Measurements from ENCODE around the gene PROM1.

Gene PROM1

DNA sequence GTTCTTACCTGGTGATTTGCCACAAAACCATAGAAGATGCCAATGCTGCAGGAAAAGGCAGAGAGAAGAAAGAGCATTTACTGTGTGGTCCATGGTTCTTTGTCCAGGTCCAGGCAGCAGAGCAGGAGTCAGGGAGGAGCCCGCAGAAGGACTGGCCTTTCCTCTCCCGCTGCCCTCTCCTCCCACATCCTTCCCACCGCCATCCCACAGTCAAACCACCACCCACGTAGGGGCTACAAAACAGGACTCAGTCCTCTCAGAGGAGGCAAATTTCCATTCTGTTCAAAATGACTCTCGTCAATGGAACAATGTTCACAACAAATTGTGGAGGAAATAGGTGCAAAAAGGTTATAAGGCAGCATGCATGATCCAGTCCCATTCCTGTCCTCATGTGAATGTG, 58.6 kb downstream of the PROM1 start:
- no peak for DNase-seq

DNA sequence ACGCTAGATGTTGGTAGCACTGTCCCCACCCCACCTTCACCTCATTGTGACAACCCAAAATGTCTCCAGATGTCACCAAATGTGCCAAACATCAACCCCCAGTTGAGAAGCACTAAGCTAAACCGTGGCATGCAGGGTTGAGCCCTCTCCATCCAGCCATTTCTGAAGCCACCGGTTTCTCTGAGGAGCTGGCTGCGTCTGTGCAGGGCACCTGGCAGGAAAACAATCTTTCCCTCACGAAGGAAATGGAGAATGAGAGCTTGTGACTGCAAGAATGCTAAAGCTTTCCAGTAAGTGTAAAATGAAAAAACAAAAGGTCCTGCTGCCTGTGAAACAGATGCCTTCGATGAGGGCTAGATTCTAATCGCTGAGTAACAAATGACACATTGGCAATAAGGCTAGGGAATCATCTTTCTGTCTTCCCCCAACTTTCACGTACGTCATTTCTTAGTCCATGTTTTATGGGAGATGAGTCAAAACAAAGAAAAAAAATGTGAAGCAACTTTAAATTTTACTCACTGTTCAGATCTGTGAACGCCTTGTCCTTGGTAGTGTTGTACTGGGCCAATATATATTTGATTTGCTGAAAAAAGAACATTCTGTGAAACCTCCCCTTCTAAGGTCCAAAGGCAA, 59.9 kb downstream of the PROM1 start:
- DNase-seq = no peak

DNA sequence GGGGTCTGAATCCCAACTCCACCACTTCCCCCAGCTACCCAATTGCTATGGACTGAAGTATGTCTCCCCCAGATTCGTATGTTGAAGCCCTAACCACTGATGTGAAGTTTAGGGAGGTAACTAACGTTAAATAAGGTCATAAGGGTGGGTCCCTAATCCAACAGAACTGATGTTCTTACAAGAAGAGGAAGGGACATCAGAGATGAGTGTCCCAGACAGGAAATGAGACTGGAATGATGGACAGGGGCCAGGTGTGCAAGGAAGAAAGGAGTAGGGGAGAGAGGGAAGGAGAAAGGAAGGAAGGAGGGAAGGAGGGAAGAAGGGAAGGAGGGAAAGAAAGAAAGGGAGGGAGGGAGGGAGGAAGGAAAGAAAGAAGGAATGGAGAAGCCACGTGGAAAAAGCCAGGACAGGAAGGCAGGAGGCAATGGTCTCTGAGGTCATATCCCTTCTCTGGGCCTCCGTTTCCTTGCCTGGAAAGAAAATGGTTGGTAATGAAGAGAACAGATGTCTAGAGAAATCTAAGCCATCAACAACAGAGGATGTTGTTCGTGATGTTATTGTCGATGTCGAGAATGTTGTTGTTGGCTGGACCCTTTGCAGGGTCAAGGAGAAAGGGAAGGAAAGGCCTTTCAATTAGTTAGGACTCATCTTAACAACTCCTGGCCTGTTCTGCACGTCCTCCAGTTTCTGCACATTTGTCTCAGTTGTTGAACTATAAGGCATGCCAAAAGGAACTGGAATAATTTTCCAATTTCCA, 61.8 kb downstream of the PROM1 start:
- no peak for DNase-seq

DNA sequence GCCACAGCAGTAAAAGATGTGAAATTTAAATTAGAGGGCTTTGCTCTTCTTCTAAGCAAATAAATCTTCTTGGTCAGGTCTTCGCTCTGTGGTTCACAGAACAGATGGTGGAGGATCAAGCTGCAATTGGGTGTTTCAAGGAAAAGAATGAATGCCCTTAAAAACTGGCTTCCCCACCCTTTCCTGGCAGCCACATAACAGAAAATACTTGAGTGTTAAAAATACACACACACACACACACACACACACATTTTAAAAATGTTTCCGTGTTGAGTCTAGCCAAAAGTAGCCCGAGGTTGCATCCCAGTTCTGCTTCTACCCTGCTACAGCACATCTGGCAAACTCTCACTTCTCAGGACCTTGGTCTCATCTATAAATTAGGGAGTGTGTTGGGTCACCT, 64.2 kb downstream of the PROM1 start:
- DNase-seq = no peak

DNA sequence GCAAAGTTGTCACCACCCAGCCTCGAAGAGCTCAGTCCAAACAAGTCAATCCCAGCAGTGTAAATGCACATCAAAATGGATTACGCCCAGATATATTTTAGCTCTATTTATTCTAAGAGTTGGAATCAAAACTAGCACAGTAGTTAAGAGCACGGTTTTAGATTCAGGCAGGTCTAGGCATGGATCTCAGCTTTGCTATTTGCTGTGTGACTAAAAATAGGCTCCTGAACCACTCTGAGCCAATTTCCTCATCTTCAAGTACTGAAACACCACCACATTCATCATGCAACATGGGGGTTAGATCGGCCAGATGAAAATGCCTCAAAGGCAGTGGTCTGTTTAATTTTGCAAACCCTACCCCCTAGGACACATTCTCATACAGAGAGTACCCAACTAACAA, 65.0 kb downstream of the PROM1 start:
- no peak for DNase-seq

DNA sequence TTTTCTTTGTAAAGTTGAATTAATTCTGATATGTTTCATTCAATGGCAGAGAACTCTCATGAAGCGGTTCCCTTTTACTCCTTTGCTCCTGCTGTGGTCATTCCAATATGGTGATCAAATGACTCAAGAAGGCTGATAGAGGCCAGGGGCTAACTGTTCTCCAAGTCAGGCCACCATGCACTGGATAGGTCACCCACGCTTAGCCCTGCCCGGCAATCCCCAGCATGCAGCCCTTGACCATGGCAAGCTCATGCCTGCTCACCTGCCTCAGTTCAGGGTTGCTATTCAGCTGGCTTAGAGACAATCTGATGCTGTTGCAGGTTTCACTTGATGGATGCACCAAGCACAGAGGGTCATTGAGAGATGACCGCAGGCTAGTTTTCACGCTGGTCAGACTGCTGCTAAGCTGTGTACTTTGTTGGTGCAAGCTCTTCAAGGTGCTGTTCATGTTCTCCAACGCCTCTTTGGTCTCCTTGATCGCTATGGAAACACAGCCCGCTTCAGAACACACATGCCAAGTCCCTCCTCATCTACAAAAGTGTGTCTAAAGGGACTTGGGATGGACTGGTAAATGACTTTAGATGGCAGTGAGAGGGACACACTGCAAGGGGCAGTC, 65.7 kb downstream of the PROM1 start:
- no peak for DNase-seq

DNA sequence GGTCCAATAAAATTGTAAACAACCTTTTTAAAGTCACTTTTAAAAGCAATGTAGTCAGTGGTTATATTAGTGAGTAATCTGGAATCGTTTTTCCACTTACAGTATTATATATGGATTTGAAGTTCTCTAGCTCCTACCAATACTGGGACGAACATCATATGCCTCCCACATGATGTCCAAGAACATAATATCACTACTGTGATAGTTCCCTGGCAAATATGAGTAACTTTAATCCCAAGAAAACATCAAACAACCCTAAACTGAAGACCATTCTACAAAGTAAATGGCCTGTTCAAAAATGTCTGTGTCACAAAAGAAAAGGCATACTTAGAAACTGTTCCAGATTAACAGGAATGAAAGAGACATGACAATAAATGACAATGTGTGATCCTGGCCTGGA, 67.3 kb downstream of the PROM1 start:
- DNase-seq = no peak

DNA sequence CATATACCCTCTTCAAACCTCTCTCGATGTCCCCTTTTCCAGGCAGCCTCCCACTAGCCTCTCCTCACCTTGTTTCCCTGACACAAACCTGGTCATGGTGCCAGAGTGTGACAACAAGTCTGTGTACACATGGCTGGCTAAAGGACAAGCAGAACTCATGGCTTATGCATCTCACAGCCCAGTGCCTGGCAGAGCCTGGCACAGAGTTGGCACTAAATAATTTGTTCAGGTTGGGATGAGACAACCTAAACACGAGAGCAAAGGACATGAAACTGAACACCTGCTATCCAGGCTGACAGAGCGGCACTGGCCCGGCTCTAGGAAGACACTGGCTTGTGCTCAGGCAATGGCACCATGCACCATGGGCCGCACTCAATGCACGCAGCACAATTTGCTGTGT, 72.7 kb downstream of the PROM1 start:
- DNase-seq = no peak

DNA sequence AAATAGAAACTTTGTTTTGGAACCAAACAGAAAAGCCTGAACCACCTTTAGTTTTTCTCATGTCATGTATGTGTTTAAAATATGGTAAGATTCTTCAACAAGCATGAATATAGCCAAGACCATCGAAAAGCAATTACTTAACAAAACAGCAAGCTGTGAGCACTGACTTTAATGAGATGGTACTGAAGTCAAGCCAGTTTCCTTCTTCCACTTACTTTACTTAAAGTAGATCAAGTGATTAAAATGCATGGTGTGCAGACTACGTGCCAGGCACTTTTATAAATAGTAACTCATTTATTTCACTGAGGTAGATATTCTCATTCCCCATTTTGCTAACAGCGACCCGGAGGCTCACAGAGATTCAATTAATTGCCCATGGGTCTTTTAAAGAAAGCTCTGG, 74.7 kb downstream of the PROM1 start:
- DNase-seq = no peak

DNA sequence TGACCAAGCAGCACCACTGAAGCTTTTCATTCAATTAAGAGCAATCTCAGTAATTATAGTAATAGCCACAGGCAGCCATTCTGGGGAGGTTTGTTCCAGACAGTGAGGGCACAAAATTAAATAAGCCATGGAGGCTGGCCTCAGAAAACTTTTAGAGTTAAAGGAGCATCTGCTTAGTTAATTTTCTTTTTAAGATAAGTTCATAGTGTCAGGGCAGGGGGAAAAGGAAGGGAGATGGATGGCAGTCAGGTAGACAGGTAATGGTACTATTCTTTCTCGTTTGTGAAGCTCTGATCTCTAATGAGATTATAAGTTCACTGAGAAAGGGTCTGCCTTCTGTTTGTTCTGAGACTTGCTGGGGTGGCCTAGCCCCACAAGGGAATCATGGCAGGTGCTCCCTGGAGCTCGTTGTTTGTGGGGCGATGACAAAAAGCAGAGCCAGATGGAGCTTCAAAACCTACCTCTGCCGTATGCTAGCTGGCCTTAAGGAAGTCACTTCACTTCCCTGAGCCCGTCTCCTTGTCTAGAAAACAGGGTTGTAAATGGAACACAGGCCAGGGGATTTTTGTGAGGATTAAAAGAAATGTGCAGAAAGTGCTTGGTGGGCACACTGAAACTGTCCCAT, 76.2 kb downstream of the PROM1 start:
- no peak for DNase-seq

DNA sequence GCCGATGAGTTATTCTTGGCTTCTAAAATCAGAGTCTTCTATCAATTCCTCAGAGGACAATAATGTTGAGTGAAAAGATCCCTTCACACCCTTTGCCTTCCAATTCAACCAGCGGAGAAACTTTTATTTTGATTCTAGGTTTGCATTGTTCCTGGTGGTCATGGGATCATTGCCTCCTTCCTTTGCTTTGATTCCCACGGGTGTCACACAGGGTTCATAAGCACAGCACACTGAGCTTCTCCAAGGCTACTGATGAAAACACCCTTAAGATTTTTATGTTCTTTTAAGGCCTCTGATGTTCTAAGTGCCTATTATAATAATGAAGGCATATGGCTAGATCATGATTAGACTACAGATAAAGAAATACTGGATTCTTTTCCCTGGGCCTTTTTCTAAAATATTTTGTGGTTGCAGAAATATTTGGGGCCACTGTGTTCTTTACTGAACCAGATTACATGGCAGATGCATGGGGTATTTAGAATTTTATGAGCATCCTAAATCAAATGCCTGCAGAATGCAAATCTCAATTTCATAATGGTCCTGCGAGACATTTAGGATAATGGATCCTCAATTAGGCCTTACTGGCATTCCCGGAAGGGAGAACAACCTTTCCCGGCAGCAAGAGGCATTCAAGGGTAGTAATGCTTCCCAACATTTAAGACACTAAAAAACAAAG, 76.9 kb downstream of the PROM1 start:
- no peak for DNase-seq

DNA sequence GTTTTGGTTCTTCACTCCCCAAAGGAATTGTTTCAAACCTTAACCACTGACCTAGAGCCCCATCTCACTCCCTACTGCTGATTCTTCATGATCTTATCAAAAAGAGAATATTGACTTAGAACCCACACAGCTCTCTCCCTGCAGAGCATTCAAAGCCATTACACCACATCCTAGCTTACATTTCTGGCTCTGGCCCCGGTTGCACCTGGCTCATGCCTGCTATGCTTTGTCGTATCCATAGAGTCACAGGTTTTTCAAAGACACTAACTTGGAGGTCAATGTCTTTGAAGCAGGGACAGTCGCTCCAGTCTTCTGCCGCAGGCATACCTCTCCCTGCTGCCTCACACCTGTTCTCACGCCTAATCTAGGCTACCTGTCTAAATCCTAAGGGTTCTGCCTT, 78.1 kb downstream of the PROM1 start:
- no peak for DNase-seq

DNA sequence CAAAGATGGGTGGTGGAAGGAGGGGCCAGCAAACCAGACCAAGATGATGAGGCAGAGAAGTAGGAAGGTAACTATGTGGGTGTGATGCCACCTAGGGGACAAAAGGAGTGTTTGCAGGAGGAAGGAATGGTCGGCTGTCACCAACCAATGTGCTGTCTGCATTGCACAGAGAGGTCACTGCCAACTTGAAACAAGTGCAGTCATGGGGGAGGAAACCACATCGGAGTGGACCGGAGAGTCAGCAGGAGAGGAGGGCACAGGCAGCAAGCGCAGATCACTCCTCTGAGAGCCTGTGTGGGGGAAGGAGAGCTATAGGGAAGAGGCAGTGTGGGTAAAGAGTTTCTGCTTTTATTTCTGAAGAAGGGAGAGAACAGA, 82.4 kb downstream of the PROM1 start:
- DNase-seq = peak; percentile 81 to 87 (median 87)

DNA sequence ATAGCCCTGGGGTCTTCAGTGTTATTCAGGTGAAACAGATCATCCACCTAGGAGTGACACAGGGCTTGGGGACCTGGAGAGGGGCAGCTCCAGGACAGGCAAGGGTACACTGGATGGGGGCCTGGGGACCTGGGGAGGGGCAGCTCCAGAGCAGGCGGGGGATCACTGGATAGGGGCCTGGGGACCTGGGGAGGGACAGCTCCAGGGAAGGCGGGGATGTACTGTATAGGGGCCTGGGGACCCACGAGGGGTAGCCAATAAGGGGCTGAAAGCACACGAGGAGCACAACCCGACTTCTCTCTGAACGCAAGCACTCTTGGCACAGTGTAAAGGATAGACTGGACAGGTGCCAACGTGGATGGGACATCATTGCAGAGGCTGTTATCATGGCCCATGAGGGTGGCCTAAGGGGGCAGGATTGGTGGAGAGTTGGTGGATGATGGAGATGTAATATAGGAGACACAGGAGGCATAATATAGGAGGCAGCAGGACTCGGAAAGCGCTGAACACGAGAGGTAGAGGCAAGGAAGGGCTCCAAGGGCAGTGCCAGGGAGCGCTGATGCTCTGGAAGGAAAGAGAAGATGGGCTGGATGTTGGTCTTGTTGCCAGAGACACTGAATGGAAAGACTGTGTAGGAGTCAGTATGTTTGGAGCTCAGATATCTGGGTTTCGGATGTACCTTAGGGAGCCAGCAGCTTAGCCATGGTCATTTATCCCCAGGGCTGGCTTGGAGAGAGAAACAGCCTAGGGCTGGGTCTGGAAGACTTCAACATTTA, 82.9 kb downstream of the PROM1 start:
- DNase-seq = no peak

DNA sequence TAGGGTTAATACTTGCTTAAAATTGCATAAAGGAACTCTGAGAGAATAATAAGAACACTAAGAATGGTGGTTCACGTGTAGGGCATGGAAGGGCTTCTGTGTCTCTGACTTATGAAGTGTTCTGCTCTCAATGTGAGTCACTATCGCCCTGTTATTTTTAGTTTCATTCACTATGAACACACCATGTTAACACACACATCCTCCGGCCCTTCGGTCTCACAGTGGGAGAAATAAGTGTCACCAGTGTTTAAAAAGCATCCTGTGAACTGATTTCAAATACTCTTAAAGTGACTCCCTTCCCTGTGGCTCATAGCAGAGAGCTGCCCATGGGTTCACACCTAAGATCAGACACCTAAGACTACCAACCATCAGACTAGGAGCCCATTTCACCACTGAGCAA, 87.0 kb downstream of the PROM1 start:
- no peak for DNase-seq

DNA sequence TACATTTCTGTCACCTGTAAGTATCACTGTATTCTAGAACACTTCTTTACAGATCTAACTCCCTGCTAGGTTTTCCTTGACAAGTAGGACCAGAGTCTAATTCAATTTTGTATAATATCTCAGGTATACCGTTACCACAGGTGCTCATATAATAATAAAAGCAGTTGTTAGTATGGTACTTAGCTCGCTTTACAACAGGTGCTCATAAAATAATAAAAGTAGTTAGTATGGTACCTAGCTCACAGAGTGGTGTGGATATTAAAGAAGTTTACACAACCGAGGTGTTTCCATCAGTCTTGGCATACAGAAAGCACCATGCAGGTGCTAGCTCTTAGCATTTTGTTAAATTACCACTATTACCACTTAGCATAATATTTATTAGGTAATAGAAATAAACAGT, 88.0 kb downstream of the PROM1 start:
- no peak for DNase-seq

DNA sequence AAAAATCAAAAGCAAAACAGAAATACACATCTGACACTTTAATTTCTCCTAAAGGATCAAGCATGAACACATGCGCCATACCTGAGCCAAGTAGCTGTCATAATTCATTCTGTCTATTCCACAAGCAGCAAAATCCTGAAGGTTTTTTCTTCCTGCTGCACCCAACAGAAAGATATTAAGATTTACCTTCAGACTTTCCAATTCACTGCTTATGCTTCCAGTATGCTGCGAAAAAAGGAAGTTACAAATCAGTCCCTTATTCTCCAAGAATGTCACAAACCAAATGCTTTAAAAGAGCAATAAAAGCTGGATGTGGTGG, 91.7 kb downstream of the PROM1 start:
- DNase-seq = peak in 2 of 3 donors; percentile 9 to 29

DNA sequence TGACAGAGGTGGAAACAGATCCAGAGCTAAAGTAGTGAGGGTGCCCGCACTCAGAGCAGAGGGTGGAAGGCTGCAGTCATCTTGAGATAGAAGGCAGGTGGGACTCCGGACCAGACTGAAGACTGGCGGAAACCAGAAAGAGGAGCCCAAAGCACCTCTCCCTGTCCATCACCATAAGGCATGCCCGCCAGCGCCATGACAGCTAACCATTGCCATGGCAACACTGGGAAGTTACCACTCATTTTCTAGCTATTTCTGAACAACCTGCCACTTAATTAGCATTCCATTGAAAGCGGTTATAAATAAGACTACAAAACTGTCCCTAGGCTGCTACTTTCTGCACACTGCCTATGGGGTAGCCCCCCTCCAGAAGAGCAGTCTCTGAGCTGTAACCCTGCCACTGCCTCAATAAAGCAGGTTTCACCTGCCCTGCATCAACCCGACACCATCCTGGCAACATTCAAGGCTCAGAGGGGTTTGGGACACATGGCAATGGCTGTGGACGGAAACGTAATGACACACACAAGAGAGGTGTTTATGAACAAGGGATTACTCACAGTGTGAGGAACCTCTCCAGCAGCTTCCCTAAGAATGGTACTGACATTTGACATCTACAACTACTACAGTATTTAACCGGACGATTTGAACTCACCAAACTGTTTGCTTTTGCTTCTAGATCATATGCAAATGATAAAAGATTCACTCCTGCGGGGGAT, 93.1 kb downstream of the PROM1 start:
- peak in 1 of 3 donors; percentile 7 for DNase-seq

DNA sequence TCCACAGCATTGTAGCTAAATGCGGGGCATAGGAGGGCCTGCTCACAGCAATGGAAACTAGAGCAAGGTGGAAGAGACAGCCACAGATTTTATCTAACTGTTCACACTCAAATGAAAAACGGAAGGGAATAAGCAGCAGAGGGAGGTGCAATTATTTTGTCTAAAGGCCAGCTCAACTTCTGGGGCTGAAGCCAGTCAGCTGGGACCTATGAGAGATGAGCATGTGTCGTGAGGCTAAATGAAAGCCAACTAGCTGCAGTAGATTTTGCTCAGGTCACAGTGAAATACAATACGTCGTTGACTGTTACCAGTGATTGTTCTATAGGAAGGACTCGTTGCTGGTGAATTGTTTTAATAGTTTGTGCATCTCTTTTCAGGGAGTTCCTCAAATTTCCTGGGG, 94.4 kb downstream of the PROM1 start:
- DNase-seq = no peak

DNA sequence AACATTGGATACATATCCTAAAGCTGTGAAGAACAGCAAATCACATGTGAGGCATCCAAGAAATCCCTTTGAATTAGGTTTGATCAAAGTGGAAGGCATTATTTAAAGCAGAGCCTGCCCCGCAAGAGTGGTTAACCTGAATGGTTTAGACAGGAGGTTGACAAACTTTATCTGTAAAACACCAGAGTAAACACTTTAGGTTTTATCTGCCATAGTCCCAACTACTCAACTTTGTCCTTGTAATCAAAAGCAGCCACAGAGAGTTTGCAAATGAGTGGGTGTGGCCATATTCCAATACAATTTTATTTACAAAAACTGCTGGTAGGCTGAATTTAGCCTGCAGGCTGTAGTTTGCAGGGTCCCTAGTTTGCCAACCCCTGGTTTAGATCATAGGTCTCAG, 95.6 kb downstream of the PROM1 start:
- DNase-seq = no peak

DNA sequence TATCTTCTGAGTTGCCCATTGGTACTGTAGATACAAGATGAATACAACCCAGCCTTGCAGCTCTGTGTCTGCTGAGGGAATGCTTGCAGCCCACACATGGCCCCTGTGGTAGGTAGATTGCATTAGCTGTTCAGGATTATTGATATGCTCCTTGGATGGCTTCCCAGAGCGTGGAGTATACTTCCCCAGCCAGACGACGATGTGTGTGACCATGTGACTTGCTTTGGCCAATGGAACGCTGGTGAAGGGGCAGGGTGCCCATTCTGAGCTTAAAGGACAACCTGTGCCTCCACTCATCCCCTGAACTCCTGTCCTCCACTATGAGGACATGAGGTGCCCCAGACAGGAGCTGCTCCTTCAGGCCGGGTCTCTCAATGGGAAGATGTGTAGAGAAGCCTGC, 96.9 kb downstream of the PROM1 start:
- no peak for DNase-seq

DNA sequence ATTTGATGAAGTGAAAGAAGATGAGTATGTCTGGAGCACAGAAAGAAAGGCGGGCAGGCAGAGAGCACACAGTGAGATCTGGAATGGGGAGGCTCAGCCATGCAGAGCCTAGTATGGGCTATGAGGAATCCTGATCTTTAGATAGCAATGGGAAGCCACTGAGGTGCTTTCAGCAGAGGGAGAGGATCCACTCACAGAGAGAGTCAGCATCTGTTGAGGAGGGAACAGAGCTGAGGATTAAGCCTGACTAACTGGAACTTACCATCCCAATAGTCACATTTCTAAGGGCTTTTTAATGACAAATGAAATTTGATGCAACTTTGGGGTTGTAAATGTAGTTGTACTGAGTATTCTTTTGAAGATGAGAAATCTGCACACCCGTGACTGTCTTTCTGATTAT, 100.2 kb downstream of the PROM1 start:
- DNase-seq = peak in 2 of 3 donors; percentile 3 to 24
